GM18502 (cell line): ENCODE measurements around the gene TLX1.

Experiments used
- ATAC-seq: cut with Tn5 transposase; IDR thresholded peaks from one replicate; pipeline ENCODE4 v1.9.1; 2021; ENCODE audit warnings: mild to moderate bottlenecking; ENCODE audit not compliant: unreplicated experiment, poor library complexity

Gene TLX1

GRCh38 chr10:101133489-101134298, 2.6 kb downstream of the TLX1 start:
- ATAC-seq: no peak

- ATAC-seq: no peak
Measured at GRCh38 chr10:101134299-101135127, 3.4 kb downstream of the TLX1 start.

DNA sequence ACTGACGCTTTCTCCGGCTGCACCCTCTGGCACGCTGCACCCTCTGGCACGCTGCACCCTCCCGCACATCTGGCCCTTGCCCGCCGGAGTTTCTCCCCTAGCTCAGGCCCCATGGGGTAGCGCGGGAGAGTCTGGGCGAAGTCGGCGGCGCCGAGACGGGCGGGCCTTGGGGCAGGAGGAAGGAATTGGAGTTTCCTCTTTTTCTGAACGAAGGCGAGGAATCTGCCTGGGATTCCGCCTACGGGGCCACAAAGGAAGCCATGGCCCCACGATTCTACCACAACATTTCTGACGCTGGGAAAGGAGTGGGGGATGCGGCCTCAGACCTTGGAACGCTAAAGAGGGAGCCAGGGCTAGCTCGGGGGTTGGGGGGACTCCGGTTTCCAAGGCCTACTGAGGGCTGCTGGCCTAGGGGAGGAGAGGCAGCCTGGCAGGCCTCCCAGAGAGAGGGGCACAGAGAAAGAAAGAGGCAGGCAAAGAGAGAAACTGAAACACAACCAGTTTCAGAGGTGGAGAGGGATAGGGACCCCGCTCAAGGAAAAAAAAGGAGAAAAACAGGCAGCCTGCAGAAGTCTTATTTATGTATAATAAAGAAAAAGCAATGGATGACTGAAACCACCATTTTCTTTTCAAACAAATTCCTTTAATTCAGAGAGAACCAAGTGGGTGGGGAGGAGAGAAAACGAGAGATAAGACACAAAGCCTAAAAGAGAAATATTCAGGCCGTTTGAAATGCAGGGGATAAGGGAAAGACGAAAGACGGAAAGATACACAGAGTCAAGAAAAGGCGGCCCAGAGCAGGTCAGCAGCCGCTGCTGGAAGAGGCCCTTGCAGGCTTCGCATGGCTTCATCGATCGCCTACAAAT, 4.3 kb downstream of the TLX1 start:
- no peak for ATAC-seq

GRCh38 chr10:101136007-101136707, 5.1 kb downstream of the TLX1 start:
- ATAC-seq: no peak

- no peak for ATAC-seq
Measured at GRCh38 chr10:101136708-101137121, 5.6 kb downstream of the TLX1 start.

GRCh38 chr10:101137271-101137670, 6.2 kb downstream of the TLX1 start:
- ATAC-seq: no peak

DNA sequence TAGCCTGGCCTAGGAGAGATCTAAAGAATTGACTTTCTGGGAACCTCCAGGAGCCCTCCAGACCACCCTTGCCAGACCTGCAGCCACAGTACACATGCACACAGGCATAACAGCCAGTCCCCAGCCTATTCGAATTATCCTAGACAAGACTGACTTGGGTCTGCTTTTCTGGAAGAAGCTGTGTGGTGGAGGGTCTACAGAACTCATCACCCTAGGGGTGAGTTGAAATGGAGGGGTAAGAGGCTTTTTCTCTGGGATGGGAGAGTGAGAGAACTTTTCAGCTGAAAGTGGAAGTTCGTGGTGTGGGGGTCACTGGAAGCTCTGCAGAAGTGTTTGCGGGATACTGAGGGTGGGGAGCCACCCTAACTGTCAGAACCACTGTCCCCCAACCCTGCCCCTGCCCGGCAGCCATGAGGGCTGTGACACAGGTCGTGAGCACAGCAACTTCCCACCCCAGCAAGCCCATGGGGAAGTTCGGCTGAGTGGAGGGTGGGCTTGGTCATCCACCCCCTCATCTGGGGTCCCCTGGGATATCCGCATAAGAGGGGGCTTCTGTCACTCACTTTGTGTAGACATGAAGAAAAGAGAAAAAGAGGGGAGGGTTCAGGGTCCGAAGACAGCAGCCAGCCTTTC, 7.8 kb downstream of the TLX1 start:
- no peak for ATAC-seq

DNA sequence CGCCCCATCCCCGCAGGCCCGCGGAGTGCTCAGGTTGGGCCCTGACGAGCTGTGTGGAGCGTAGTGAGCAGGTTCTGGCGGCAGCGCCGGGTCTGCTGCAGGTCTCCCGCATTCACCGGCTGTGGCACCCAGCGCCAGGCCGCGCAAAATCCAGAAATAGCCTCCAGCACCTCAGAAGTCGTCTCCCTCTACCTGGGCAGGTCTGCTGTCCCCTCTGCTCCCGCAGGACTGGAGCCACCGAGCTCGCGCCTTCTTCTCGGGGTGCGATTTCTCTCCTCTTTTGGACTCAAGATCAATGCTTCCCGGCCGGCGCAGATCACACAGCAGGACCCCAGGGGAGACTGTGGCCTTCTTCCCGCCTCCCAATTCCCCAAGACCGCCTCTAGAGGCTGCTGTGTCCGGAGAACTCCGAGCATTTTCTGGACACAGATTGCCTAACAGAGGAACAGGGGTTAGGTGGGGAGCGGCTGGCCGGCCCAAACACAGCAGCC, 8.4 kb downstream of the TLX1 start:
- no peak for ATAC-seq

DNA sequence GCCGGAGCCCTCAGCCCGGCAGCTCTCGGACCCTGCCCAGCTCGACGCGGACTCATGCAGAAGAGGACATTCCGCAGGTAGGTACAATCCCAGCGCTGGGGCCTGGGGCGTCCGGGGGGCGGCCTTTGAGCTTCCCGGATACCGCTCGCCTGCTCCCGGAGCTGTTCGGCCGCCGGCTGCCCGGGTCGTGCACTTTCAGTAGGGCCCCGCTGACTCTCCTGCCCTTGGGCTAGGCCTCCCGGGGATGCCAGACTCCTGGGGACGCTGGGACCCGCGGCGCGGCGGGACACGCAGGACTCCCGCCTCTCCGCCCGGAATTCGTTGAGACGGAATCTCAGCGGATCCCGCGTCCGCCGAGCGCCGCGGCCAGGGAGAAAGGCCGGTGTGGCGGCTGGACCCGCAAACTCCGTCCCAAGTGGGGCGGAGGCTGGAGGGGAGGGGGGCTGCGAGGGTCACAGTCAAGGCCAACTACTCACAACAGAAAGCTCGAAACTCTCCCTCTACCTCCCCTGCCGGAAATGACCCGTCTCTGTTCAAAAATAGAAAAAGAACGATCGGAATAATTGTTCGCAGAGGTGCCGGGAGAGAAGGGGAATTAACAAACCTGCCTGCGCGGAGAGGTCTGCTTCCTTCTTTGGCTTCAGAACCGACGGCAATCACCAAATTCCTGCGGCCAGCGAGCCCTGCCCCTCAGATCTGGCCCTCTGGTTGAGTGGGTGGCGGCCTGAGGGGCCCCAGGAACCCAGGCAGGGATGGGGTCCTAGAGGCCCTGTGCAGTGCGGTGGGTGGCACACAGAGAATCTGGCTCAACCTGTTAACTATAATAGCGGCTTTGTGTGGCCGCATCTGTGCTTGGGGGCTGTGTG, 9.2 kb downstream of the TLX1 start:
- no peak for ATAC-seq

DNA sequence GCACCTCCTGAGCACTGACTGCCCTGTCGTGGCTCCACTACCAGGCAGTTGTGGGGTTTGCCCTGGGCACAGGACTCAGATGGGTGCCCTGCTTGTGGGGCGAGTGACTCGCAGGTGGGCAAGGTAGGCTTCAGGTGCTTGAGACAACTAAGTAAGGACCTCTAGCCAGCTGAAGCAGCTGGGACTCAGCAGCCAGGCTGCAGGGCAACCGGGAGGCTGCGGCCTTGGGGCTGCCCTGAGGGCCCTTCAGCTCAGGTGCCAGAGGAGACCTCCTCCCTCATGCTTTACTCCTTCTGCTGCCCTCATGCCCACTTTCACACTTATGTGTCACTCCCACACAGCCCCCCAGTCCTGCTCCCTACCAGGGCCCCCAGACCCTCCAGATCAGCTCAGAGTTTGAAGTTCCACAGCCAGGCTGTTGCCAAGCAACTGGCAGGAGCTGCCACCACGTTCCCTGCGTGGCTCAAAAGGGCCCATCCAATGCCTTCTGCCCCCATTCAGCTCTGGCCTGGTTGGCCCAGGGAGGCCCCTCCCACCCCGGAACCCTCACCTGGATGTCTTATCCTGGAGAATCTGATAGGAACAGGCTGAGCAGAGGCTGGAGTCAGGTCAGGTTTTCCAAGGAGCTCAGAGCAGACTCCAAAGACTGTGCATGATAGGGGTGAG, 10.0 kb downstream of the TLX1 start:
- ATAC-seq: no peak

DNA sequence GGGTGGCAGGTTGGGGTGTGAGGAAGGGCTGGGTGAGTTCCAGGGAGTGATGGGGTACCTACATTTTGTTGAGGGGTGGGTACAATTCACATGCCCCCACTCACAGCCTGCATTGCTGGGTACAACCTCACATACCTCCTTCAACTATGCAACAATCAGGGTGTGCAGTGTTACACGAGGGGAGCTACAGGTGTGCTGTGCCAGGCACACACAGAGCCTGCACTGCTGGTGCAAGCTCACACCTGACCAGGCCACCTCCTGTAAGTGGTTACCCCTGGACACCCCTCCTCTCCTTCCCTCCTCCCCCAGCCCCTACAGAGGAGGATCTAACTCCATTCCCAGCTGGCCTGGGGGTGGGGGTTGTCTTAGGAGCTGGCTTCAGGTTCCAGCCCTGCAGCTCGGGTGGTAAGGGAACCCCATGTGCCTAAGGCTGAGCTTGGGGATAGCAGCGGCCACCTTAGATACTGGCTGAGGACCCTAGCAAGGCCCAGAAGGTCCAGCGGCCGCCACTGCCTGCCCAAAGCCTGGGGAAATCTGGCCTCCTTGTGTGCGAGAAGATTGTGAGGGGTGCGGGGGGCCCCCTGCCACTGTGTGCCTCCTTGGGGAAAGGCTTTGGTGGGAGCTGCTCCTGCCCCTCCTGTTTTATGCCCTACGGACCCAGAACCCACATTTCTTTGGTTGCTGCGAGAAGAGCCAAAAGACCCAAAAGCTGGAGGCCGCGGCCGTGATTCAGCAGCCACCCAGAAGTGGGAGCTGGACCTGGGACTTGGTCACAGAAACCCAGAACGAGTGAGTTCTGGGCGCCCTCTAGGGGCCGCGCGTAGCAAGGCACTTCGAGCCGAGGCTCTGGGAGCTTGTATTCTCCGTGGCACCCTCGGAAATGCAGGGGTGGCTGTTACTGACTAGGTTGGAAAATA, 10.8 kb downstream of the TLX1 start:
- ATAC-seq: peak; percentile 64

GRCh38 chr10:101142533-101143344, 11.6 kb downstream of the TLX1 start:
- ATAC-seq: no peak

- no peak for ATAC-seq
Measured at GRCh38 chr10:101143345-101143630, 12.2 kb downstream of the TLX1 start.

DNA sequence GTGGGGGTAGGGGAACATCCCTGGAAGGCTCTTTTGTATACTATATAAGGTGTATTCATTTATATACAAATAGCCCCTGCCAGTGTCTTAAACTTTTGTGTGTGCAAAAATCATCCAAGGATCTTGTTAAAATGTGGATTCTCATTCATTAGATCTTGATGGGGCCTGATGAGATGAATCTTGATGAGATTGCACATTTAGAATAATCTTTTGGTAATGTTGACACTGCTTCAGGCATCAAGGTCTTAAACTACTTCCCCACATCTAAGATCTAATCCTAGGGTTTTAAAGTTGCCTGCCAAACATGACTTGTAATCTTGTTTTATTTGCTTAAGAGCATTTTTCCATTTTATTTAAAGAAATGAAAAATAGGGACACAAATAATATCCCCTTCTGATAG, 13.0 kb downstream of the TLX1 start:
- no peak for ATAC-seq

DNA sequence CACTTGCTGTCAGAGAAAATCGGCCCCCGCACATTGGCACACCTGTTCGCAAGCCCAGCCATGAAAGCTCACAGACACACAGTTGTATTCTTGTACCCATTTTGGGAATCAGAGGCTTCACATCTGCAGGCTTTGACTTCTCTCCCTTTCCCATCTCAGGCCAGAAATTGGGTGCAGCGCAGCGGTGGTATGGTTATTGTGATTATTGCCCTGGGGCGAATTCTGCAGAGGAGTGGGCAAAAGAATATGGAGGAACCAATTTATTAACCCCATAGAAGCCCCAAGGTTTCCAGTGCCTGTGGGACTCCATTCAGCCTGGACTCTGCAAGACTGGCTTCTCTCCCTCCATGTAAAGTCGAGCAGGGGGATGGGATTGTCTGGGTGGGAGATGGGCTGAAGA, 14.0 kb downstream of the TLX1 start:
- no peak for ATAC-seq

DNA sequence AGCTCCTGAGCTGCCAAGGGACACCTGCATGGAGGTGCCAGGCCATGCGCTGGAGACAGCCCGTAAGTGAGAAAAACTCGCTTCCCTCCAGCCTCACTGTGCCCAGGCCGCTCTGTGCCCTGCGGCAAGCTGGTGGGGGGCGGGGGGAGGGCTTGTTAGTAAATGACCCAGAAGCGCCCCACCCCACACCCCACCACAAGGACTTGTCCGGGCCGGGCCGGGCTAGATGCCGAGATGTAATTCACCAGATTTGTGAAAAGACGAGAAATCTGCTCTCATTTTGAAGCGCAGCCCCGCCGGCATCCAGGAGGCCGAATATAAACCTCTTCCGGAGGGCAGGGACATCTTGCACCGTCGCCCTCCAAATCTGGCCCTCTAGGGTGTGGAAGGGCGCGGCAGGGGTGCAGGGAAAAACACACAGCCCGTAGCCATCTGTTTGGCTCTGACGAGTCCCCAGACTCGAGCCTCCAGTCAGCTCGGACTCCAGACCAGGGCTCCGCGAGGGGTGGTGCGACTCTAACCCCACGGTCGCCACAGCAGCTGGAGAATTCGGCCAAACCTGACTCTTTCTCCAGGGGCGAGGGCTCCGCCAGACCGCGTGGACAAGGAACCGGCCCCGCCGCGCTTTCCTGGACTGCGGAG, 14.8 kb downstream of the TLX1 start:
- ATAC-seq: no peak
